GM12875 (cell line): ENCODE data around the gene NFYC.

Experiments used
- H3K4me3 ChIP-seq: one replicate; pipeline ENCODE4 v1.5.1; 2011; ENCODE audit warnings: low read depth, low read length, control low read depth
- CTCF ChIP-seq: IDR thresholded peaks from 2 replicates; pipeline ENCODE4 v1.5.1; 2011; ENCODE audit warnings: low read depth, mild to moderate bottlenecking, control low read depth, inconsistent platforms, low read length, moderate library complexity, borderline replicate concordance; ENCODE audit not compliant: insufficient read depth

NFYC gene

GRCh38 chr1:40760984-40761383, 69.5 kb downstream of the NFYC start:
- no peak overlapping the region for H3K4me3 ChIP-seq
- TF ChIP-seq CTCF: no peak

- no peak overlapping the region for H3K4me3 ChIP-seq
- TF ChIP-seq CTCF: no peak
Observed at GRCh38 chr1:40762144-40762923, 70.8 kb downstream of the NFYC start.

GRCh38 chr1:40763742-40764532, 72.4 kb downstream of the NFYC start:
- no peak for TF ChIP-seq CTCF
- no peak overlapping the region for H3K4me3 ChIP-seq

GRCh38 chr1:40764981-40765380, 73.5 kb downstream of the NFYC start:
- TF ChIP-seq CTCF: no peak
- H3K4me3 ChIP-seq: no peak overlapping the region

GRCh38 chr1:40766017-40766416, 74.5 kb downstream of the NFYC start:
- no peak for TF ChIP-seq CTCF
- H3K4me3 ChIP-seq: no peak overlapping the region

- no peak for TF ChIP-seq CTCF
- H3K4me3 ChIP-seq: no peak overlapping the region
Observed at GRCh38 chr1:40766560-40766959, 75.1 kb downstream of the NFYC start.
